ENCODE data around the gene WDR86.

The WDR86 gene

DNA sequence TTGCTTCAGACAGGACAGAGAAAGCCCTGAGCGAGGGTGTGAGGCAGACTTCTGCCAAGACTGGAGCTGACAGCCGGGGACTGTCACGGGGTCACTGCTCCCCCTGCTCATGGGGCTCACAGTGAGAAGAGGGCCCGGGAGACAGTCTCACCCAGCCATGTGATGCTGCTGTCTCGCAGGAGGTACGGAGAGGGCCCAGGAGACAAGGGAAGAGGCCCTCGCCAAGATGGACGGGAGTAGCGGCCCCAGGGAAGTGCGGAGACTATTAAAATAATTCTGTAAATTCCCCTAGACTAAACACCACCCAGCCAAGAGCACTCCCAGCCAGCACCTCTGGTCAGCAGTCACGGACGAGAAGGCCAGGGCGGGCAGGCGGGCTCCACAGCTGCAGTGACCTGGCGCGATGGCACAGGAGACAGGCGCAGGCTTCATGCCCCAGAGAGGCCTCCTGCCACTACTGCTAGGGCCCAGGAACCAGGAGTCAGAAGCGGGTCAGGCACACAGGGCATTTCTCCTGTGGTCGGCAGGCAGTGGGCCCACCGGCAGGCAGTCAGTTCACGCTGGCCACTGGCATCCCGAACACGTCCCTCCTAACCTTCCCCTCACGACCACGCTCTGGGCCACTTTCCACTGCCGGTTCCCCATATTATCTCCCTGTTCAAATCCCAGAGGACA is 24.1 kb downstream of the WDR86 start:
- TF ChIP-seq POLR2AphosphoS5 (IDR thresholded peaks at IDR 0.05; ENCODE audit: borderline replicate concordance, low read depth, low read length) (no peak), FOXP2 (optimal IDR thresholded peaks at IDR 0.05; ENCODE audit: control extremely low read depth, extremely low read length, insufficient read depth) (no peak), EZH2 (IDR thresholded peaks at IDR 0.05) (no peak)
- Histone ChIP-seq H3K36me3 (ENCODE audit: insufficient read depth, low read length) (no peaks in the 10 kb centered on the region), H3K9me3 (ENCODE audit: low read depth, low read length) (no peaks in the 10 kb centered on the region), H3K27ac (no peak overlapping the region), H3K4me3 (no peak overlapping the region), H3K9ac (ENCODE audit: insufficient read length) (no peak overlapping the region)
- no peak for DNase-seq (ENCODE audit: low read depth, low spot score)

GRCh38 chr7:151384776-151385625 is 24.8 kb downstream of the WDR86 start:
- H3K9ac ChIP-seq (ENCODE audit: insufficient read length) = no peak overlapping the region
- no peaks in the 10 kb centered on the region for H3K36me3 ChIP-seq (ENCODE audit: insufficient read depth, low read length)
- DNase-seq (ENCODE audit: low read depth, low spot score) = no peak
- H3K4me3 ChIP-seq = no peak overlapping the region
- H3K9me3 ChIP-seq (ENCODE audit: low read depth, low read length) = no peaks in the 10 kb centered on the region
- no peak overlapping the region for H3K27ac ChIP-seq
- no peak for TF ChIP-seq EZH2 (IDR thresholded peaks at IDR 0.05)
- no peak for TF ChIP-seq POLR2AphosphoS5 (IDR thresholded peaks at IDR 0.05; ENCODE audit: borderline replicate concordance, low read depth, low read length)
- no peak for TF ChIP-seq FOXP2 (optimal IDR thresholded peaks at IDR 0.05; ENCODE audit: control extremely low read depth, extremely low read length, insufficient read depth)

DNA sequence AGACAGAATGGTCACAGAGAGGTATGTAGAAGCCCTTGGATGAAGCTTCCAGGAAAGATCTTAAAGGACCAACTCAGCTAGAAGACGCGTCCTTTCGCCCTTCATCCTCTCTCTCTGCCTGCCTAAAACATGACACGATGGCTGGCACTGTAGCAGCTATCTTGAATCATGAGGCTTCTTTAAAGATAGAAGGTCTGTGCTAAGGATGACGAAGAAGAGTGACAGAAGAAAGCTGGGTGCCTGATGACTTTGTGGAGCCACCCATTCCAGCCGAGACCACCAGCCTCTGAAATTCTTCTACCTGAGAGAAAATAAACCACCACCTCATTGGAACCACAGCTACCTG is 25.5 kb downstream of the WDR86 start:
- H3K9ac ChIP-seq (ENCODE audit: insufficient read length) = no peak overlapping the region
- H3K36me3 ChIP-seq (ENCODE audit: insufficient read depth, low read length) = no peaks in the 10 kb centered on the region
- no peak for TF ChIP-seq EZH2 (IDR thresholded peaks at IDR 0.05)
- TF ChIP-seq POLR2AphosphoS5 (IDR thresholded peaks at IDR 0.05; ENCODE audit: borderline replicate concordance, low read depth, low read length) = no peak
- TF ChIP-seq FOXP2 (optimal IDR thresholded peaks at IDR 0.05; ENCODE audit: control extremely low read depth, extremely low read length, insufficient read depth) = no peak
- no peak for DNase-seq (ENCODE audit: low read depth, low spot score)
- no peaks in the 10 kb centered on the region for H3K9me3 ChIP-seq (ENCODE audit: low read depth, low read length)
- H3K4me3 ChIP-seq = no peak overlapping the region
- H3K27ac ChIP-seq = no peak overlapping the region

DNA sequence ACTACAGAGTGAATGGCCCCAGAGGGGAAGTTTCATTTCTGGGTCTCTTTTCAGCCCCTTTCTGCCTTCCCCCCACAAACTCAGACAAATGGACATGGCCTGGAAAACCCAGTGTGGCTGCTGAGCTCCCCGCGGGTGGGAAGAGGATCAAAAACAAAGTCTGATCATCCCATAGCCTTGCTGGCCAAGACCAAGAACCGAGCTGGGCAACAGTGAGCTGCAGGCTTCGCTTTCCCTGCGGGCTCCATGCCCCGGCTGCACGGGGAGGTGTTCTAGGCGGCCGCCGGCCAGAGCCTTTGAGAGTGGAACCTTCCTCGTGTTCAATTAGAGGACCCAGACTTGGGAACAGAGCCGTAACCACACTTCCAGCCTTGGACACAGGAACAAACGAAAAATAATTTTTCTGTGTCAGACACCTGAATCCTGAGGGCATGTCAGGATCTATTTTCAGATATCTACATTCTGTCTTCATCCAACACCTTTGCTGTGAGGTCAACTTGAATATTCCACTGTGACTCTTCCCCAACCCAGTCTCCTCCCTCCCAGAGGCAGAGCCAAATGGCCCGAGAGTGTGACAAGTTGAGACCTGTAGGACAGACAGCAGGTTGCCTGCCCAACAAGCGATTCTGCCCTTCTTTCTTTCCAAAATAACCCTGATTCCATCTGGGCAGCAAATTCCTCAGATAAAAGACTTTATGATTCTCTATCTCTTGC is 26.0 kb downstream of the WDR86 start:
- no peak overlapping the region for H3K27ac ChIP-seq
- TF ChIP-seq POLR2AphosphoS5 (IDR thresholded peaks at IDR 0.05; ENCODE audit: borderline replicate concordance, low read depth, low read length) = no peak
- no peak for TF ChIP-seq FOXP2 (optimal IDR thresholded peaks at IDR 0.05; ENCODE audit: control extremely low read depth, extremely low read length, insufficient read depth)
- no peak for TF ChIP-seq EZH2 (IDR thresholded peaks at IDR 0.05)
- no peaks in the 10 kb centered on the region for H3K9me3 ChIP-seq (ENCODE audit: low read depth, low read length)
- no peaks in the 10 kb centered on the region for H3K36me3 ChIP-seq (ENCODE audit: insufficient read depth, low read length)
- H3K4me3 ChIP-seq = no peak overlapping the region
- no peak for DNase-seq (ENCODE audit: low read depth, low spot score)
- H3K9ac ChIP-seq (ENCODE audit: insufficient read length) = no peak overlapping the region

- no peak for TF ChIP-seq EZH2 (IDR thresholded peaks at IDR 0.05)
- no peak for TF ChIP-seq FOXP2 (optimal IDR thresholded peaks at IDR 0.05; ENCODE audit: control extremely low read depth, extremely low read length, insufficient read depth)
- TF ChIP-seq POLR2AphosphoS5 (IDR thresholded peaks at IDR 0.05; ENCODE audit: borderline replicate concordance, low read depth, low read length) = no peak
- Histone ChIP-seq H3K4me3 (no peak overlapping the region), H3K9ac (ENCODE audit: insufficient read length) (no peak overlapping the region), H3K9me3 (ENCODE audit: low read depth, low read length) (no peaks in the 10 kb centered on the region), H3K27ac (no peak overlapping the region), H3K36me3 (ENCODE audit: insufficient read depth, low read length) (no peaks in the 10 kb centered on the region)
- no peak for DNase-seq (ENCODE audit: low read depth, low spot score)
These were observed 27.6 kb downstream of the WDR86 start for GRCh38 chr7:151382079-151382885.

- Histone ChIP-seq H3K9ac (ENCODE audit: insufficient read length) (no peak overlapping the region), H3K9me3 (ENCODE audit: low read depth, low read length) (no peaks in the 10 kb centered on the region), H3K36me3 (ENCODE audit: insufficient read depth, low read length) (no peaks in the 10 kb centered on the region), H3K4me3 (no peak overlapping the region), H3K27ac (no peak overlapping the region)
- no peak for DNase-seq (ENCODE audit: low read depth, low spot score)
- TF ChIP-seq FOXP2 (optimal IDR thresholded peaks at IDR 0.05; ENCODE audit: control extremely low read depth, extremely low read length, insufficient read depth) (no peak), POLR2AphosphoS5 (IDR thresholded peaks at IDR 0.05; ENCODE audit: borderline replicate concordance, low read depth, low read length) (no peak), EZH2 (IDR thresholded peaks at IDR 0.05) (no peak)
These were observed 28.3 kb downstream of the WDR86 start for GRCh38 chr7:151381348-151382078.

DNA sequence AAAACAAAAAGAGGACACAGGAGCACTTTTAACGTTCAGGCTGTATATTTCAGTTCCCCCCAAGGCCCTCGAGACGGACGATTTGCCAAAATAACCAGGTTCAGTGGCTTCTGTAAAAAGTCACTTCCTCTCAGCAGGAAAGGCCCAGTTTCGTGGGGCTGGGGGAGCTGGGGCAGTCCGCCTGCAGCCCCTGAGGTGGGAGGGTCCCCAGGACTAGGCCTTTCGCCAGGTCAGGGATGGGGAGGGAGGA is 28.8 kb downstream of the WDR86 start:
- TF ChIP-seq EZH2 (IDR thresholded peaks at IDR 0.05) (no peak), POLR2AphosphoS5 (IDR thresholded peaks at IDR 0.05; ENCODE audit: borderline replicate concordance, low read depth, low read length) (no peak), FOXP2 (optimal IDR thresholded peaks at IDR 0.05; ENCODE audit: control extremely low read depth, extremely low read length, insufficient read depth) (no peak)
- no peak overlapping the region for H3K4me3 ChIP-seq
- H3K36me3 ChIP-seq (ENCODE audit: insufficient read depth, low read length) = no peaks in the 10 kb centered on the region
- DNase-seq (ENCODE audit: low read depth, low spot score) = no peak
- H3K27ac ChIP-seq = no peak overlapping the region
- H3K9ac ChIP-seq (ENCODE audit: insufficient read length) = no peak overlapping the region
- H3K9me3 ChIP-seq (ENCODE audit: low read depth, low read length) = no peaks in the 10 kb centered on the region

Measured in SK-N-MC (cell line).